HepG2 (cell line): ENCODE measurements around the gene STK39. TPM values are rescaled to one million over a fixed set of nuclear protein-coding genes. Genes with fewer than 3 reads are reported as not detected.

Source experiments
- ARID5B ChIP-seq: IDR thresholded peaks from 2 replicates; pipeline ENCODE4 v1.4.0; 2020; ENCODE audit warnings: mild to moderate bottlenecking, missing genetic modification reagents
- ATF1 ChIP-seq: IDR thresholded peaks from 2 replicates; pipeline ENCODE4 v1.6.1; 2016; ENCODE audit warnings: mild to moderate bottlenecking, control low read depth
- MBD4 ChIP-seq: IDR thresholded peaks from 2 replicates; pipeline ENCODE4 v1.6.1; 2012; ENCODE audit warnings: low read length, inconsistent platforms, borderline replicate concordance
- NCOA5 ChIP-seq: sonication (generic); formaldehyde crosslinking; IDR thresholded peaks from 2 replicates; pipeline ENCODE4 v1.4.0; 2020; ENCODE audit warnings: missing genetic modification reagents
- NFATC3 ChIP-seq: sonication (generic); formaldehyde crosslinking; IDR thresholded peaks from 2 replicates; pipeline ENCODE4 v1.5.1; 2020; ENCODE audit warnings: mild to moderate bottlenecking, missing genetic modification reagents
- NKX3-1 ChIP-seq: sonication (generic); formaldehyde crosslinking; IDR thresholded peaks from 2 replicates; pipeline ENCODE4 v1.5.0; 2020; ENCODE audit warnings: missing genetic modification reagents
- STAG1 ChIP-seq: sonication (generic); formaldehyde crosslinking; IDR thresholded peaks from 2 replicates; pipeline ENCODE4 v1.4.0; 2020; ENCODE audit warnings: missing genetic modification reagents
- ZBED4 ChIP-seq: sonication (generic); formaldehyde crosslinking; IDR thresholded peaks from 2 replicates; pipeline ENCODE4 v1.4.0; 2020; ENCODE audit warnings: missing genetic modification reagents, borderline replicate concordance
- ZNF207 ChIP-seq: fragments of 450-650 bp; IDR thresholded peaks from 2 replicates; pipeline ENCODE4 v1.6.1; 2016; ENCODE audit warnings: antibody characterized with exemption, borderline replicate concordance
- ZNF281 ChIP-seq: sonication (generic); formaldehyde crosslinking; IDR thresholded peaks from 2 replicates; pipeline ENCODE4 v1.4.0; 2020; ENCODE audit warnings: missing genetic modification reagents, borderline replicate concordance
- ZNF33A ChIP-seq: sonication (generic); formaldehyde crosslinking; IDR thresholded peaks from 2 replicates; pipeline ENCODE4 v1.5.1; 2020; ENCODE audit warnings: missing genetic modification reagents, mild to moderate bottlenecking, moderate library complexity, borderline replicate concordance
- ZNF350 ChIP-seq: sonication (generic); formaldehyde crosslinking; IDR thresholded peaks from 2 replicates; pipeline ENCODE4 v1.4.0; 2020; ENCODE audit warnings: mild to moderate bottlenecking, low read depth, missing genetic modification reagents, borderline replicate concordance
- ZNF615 ChIP-seq: sonication (generic); formaldehyde crosslinking; IDR thresholded peaks from 2 replicates; pipeline ENCODE4 v1.5.0; 2020; ENCODE audit warnings: mild to moderate bottlenecking, missing genetic modification reagents, borderline replicate concordance
- ZUFSP ChIP-seq: sonication (generic); formaldehyde crosslinking; IDR thresholded peaks from 2 replicates; pipeline ENCODE4 v1.9.0; 2021; ENCODE audit warnings: missing genetic modification reagents, mild to moderate bottlenecking, borderline replicate concordance
- polyA plus RNA-seq, 8 experiments: library from polyadenylated mRNA; depleted of rRNA in 3 of 8; stranded (reverse) in 7 of 8; unstranded in 1 of 8; fragments of >200 nt; fragmentation: Illumina TruSeq in 4 of 8; extraction: Trizol in 4 of 8; gene quantifications; 2 replicates each; pipeline versions ENCODE4 v1.2.1 to v1.2.3, GENCODE V29; 2011 to 2016; ENCODE audit warnings: low read depth in 4 of 8, missing spikeins in 1 of 8, mixed read lengths in 1 of 8; ENCODE audit not compliant: insufficient read depth in 1 of 8
- total RNA-seq, 5 experiments: library from RNA; depleted of rRNA; stranded (reverse); fragments of >200 nt; fragmentation: Illumina TruSeq; extraction: Trizol; gene quantifications; 2 replicates each; pipeline ENCODE4 v1.2.3, GENCODE V29; 2016; ENCODE audit warnings: low read depth in 1 of 5

Gene STK39
- total and polyA plus RNA-seq, 2 of the 13 experiments (the other 11 are each of a cell fraction or from before 2014, with no cell fraction given): 27.3 to 38.4 TPM

GRCh38 chr2:168169097-168169745 is 78.2 kb downstream of the STK39 start (continued):
- TF ChIP-seq ATF1 (CRISPR knock-in tag): no peak
- TF ChIP-seq ZNF350 (CRISPR knock-in tag): no peak
- TF ChIP-seq MBD4: no peak
- no peak for TF ChIP-seq NCOA5 (CRISPR knock-in tag)
- no peak for TF ChIP-seq ZNF33A (CRISPR knock-in tag)
- no peak for TF ChIP-seq STAG1 (CRISPR knock-in tag)
- no peak for TF ChIP-seq NFATC3 (CRISPR knock-in tag)
- no peak for TF ChIP-seq ZNF281 (CRISPR knock-in tag)
- no peak for TF ChIP-seq ZNF615 (CRISPR knock-in tag)
- TF ChIP-seq ZBED4: no peak
- no peak for TF ChIP-seq ZUFSP
- TF ChIP-seq ARID5B (CRISPR knock-in tag): no peak
- no peak for TF ChIP-seq NKX3-1
- no peak for TF ChIP-seq ZNF207
